Stimulated activated CD8-positive, alpha-beta memory T cell treated with anti-CD3 and anti-CD28 coated beads, Interleukin-12 subunit alpha, Interleukin-12 subunit beta, amount 100 ng/mL, for 24 hours (primary cell): Measurements from ENCODE around the gene TMTC2.

Experiments used
- DNase-seq: peaks from one replicate; pipeline ENCODE4 v3.0.0-alpha.2; 2020; ENCODE audit errors: extremely low read depth

The TMTC2 gene

GRCh38 chr12:82880442-82880901 lies 193.8 kb downstream of the TMTC2 start:
- no peak for DNase-seq

- no peak for DNase-seq
Measured at GRCh38 chr12:82883394-82884355, 197.0 kb downstream of the TMTC2 start.

- DNase-seq, result no peak
Measured at GRCh38 chr12:82886671-82887340, 200.1 kb downstream of the TMTC2 start.

GRCh38 chr12:82893896-82894295 lies 207.2 kb downstream of the TMTC2 start:
- DNase-seq, result no peak

- no peak for DNase-seq
Measured at GRCh38 chr12:82896277-82896676, 209.6 kb downstream of the TMTC2 start.

- DNase-seq, result no peak
Measured at GRCh38 chr12:82896979-82897378, 210.3 kb downstream of the TMTC2 start.

- no peak for DNase-seq
Measured at GRCh38 chr12:82898441-82898840, 211.7 kb downstream of the TMTC2 start.

GRCh38 chr12:82904219-82904790 lies 217.6 kb downstream of the TMTC2 start:
- DNase-seq, result no peak

GRCh38 chr12:82910246-82910893 lies 223.7 kb downstream of the TMTC2 start:
- no peak for DNase-seq

- DNase-seq, result no peak
Measured at GRCh38 chr12:82912406-82912805, 225.7 kb downstream of the TMTC2 start.

- no peak for DNase-seq
Measured at GRCh38 chr12:82919388-82920054, 232.8 kb downstream of the TMTC2 start.

- no peak for DNase-seq
Measured at GRCh38 chr12:82923935-82924334, 237.2 kb downstream of the TMTC2 start.

GRCh38 chr12:82926630-82927029 lies 239.9 kb downstream of the TMTC2 start:
- no peak for DNase-seq

- DNase-seq, result no peak
Measured at GRCh38 chr12:82930301-82930700, 243.6 kb downstream of the TMTC2 start.

GRCh38 chr12:82931349-82932116 lies 244.8 kb downstream of the TMTC2 start:
- DNase-seq, result no peak

- no peak for DNase-seq
Measured at GRCh38 chr12:82937151-82937550, 250.4 kb downstream of the TMTC2 start.

- no peak for DNase-seq
Measured at GRCh38 chr12:82942521-82942920, 255.8 kb downstream of the TMTC2 start.

GRCh38 chr12:82942991-82943401 lies 256.3 kb downstream of the TMTC2 start:
- DNase-seq, result no peak

GRCh38 chr12:82948491-82948890 lies 261.8 kb downstream of the TMTC2 start:
- DNase-seq, result no peak

GRCh38 chr12:82950356-82950755 lies 263.6 kb downstream of the TMTC2 start:
- no peak for DNase-seq

GRCh38 chr12:82952946-82953345 lies 266.2 kb downstream of the TMTC2 start:
- no peak for DNase-seq
